NCI-H1105 treated with DMSO at 0.1 percent for 48 hours (cell line): Measurements from ENCODE around the gene MAPK8IP1.
A peak's percentile ranks its signal among the peaks of the same experiment; 100 is the strongest.

Experiments
- DNase-seq: peaks from one replicate; lab custom pipeline; 2025; lab: John Stamatoyannopoulos, UW

MAPK8IP1 gene

GRCh38 chr11:45860348-45860747 is 25.1 kb upstream of the MAPK8IP1 start:
- DNase-seq = no peak

GRCh38 chr11:45860764-45861510 is 24.5 kb upstream of the MAPK8IP1 start:
- no peak for DNase-seq

GRCh38 chr11:45864041-45864440 is 21.4 kb upstream of the MAPK8IP1 start:
- DNase-seq = no peak

- no peak for DNase-seq
These were observed 15.9 kb upstream of the MAPK8IP1 start for GRCh38 chr11:45869551-45869950.

- DNase-seq = no peak
These were observed 14.7 kb upstream of the MAPK8IP1 start for GRCh38 chr11:45870706-45871105.

- DNase-seq = no peak
These were observed 13.8 kb upstream of the MAPK8IP1 start for GRCh38 chr11:45871638-45872037.

- peak; percentile 57 for DNase-seq
These were observed 12.6 kb upstream of the MAPK8IP1 start for GRCh38 chr11:45872651-45873356.

- DNase-seq = no peak
These were observed 9.1 kb upstream of the MAPK8IP1 start for GRCh38 chr11:45876401-45876800.

GRCh38 chr11:45877221-45877620 is 8.2 kb upstream of the MAPK8IP1 start:
- no peak for DNase-seq

GRCh38 chr11:45877845-45878244 is 7.6 kb upstream of the MAPK8IP1 start:
- no peak for DNase-seq

- DNase-seq = no peak
These were observed 5.4 kb upstream of the MAPK8IP1 start for GRCh38 chr11:45879803-45880686.

GRCh38 chr11:45880772-45881570 is 4.5 kb upstream of the MAPK8IP1 start:
- no peak for DNase-seq

- peak; percentile 66 for DNase-seq
These were observed 3.6 kb upstream of the MAPK8IP1 start for GRCh38 chr11:45881708-45882368.

- DNase-seq = no peak
These were observed 760 bp upstream of the MAPK8IP1 start for GRCh38 chr11:45884596-45885185.

- peak; percentile 20 for DNase-seq
These were observed 670 bp downstream of the MAPK8IP1 start for GRCh38 chr11:45885921-45886721.

GRCh38 chr11:45886816-45887520 is 1.5 kb downstream of the MAPK8IP1 start:
- DNase-seq = no peak

GRCh38 chr11:45887587-45887986 is 2.1 kb downstream of the MAPK8IP1 start:
- DNase-seq = no peak

GRCh38 chr11:45889555-45889954 is 4.1 kb downstream of the MAPK8IP1 start:
- DNase-seq = no peak

- no peak for DNase-seq
These were observed 4.5 kb downstream of the MAPK8IP1 start for GRCh38 chr11:45889966-45890365.
